GM21723 (cell line): ENCODE measurements around the gene ETNPPL.
"Not testable (repeated sequence)": the region's sequence is repeated elsewhere in the genome, so short reads cannot be mapped to it uniquely, and the experiment has no call there.

Experiments
- ATAC-seq: cut with Tn5 transposase; IDR thresholded peaks from one replicate; pipeline ENCODE4 v1.9.1; 2021; ENCODE audit warnings: mild to moderate bottlenecking, moderate library complexity; ENCODE audit not compliant: unreplicated experiment

Gene ETNPPL

DNA sequence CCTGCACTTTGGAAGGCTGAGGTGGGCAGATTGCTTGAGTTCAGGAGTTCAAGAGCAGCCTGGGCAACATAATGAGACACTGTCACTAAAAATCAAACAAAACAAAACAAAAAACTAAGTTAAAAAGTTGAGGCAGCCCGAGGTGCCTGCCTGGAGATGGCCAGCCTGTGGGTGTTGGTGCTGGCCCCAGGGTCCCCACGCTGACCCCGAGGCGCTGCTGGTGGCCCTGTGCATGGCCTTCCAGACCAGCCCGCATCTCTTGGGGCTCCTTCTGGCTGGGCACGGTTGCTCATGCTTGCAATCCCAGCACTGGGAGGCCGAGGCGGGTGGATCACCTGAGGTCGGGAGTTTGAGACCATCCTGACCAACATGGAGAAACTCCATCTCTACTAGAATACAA lies 4.4 kb downstream of the ETNPPL start:
- ATAC-seq: no peak

DNA sequence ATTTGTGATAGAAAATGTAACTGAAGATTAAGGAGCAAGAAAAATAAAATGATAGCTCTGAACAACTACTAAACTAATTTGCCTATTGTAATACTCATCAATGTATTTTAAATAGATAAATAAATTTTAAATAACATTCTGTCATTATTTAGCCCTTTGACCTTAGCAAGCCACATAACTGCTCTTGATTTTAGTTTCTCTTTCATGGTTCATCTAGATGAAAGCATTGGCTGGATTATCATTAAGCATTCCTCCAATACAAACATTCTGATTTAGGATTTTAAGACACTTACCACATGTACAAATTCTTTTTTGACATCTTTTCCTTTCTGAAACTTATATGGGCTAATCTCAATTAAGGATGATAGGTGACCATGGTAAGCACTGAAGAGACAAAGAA lies 8.5 kb downstream of the ETNPPL start:
- no peak for ATAC-seq

DNA sequence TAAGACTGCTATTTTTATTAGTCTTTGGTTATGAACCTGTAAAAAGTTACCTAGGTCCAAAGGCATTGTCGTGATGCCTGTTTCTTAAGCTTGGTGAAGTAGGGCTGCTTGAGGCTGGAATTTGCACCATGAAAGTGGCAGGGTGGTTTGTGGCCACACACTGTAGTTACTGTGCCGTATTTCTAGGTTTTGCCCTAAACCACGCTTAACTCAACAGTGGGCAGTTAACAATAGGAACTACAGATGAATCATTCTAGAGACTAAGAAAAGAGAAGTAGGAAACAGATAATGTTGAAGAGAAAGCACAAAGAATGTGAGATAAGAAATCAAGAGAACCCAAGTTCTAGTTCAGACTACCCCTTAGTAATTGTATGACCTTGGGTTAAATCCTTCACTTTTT lies 11.5 kb downstream of the ETNPPL start:
- ATAC-seq: no peak

DNA sequence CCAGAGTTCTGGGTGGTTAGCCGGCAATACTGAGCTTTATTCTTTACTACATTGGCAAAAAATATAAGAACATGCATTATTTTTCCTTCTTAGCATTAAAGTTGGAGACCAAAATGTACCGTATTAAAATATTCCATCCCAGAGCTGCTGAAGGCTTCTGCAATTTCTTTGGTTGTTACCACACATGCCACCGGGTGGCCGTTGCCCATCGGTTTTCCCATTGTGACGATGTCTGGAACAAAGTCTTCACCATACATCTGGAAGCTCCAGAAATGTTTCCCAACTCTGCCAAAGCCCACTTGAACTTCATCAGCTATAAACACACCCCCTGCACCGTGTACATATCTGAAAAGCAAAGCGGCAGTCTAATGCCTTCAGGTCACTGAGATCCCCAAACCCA lies 13.7 kb downstream of the ETNPPL start:
- no peak for ATAC-seq

DNA sequence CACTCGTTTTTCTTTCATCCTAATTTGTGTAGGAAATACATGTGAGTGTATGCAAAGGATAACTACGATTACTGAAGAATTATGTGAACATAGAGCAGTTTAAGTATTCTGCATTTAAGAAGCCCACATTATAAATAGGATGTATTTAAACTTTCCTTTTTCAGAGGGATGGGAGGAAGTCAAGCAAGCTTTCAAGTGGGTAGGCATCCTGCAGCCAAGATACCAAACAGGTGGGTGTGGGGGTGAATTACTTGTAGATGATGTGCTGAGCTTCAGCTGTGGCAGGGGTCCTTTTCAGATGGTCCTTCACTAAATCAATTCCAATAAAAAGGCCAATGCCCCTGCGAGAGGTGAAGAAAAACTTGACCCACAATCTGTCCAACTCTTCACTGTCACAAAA lies 16.3 kb downstream of the ETNPPL start:
- no peak for ATAC-seq

DNA sequence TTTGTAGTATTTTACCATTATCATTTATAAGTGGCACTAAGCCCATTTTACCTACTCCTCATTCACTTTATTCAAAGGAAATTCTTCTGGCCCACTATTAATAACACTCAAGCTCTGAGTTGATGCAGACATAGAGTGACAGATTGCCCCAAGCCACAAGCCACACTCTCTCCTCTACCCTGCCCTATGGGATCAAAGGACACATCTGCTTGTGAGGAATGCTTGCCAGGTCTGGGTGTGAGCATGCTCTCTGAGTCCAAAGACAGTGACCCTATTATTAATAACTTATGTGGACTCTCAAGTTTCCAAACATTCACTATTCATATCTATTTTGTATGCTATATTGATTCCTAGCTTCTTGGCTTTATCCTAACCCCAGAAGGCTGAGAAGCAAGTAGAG lies 18.5 kb downstream of the ETNPPL start:
- no peak for ATAC-seq

DNA sequence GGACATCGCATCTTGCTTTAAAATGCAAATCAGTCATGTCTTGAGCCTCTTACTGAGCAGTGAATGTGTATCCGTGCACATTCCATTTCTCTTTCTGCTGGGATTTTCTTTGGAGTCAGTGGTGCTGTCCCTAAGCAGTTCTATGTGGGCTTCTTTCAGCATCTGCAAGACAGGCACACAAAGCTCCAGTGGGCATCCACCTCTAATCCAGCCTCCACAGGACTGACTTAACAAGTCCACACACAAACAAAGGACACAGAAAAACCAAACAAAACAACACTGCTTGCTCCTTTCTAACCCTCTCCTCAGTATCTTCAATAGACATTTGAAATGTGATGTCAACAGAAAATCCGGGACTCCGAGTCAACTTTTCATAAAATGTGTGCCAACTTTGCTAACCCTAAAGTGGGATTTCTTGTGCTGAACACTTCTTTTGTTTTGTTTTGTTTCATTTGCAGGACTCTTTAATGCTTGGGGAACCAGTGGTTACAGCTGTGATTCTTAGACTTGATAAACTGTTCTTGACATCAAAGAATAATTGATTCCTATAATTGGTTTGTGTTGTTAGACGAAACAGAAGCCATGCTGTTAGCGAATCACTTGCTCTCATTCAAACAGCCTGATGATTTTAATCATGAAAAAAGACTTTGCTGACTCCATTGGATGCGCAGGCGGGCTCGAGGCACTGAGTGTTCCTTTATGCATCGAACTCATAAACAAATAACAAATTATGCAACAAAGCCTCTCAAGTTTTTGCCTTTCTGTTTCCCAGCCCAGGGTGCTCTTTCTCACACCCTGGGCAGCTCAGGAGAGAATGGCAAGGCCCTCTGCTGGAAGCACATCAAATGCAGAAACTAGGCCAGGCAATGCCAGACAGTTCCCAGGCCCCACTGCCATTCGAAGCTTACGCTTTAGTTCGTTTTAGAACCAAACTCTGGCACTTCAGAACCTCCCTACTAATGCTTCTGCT lies 20.1 kb downstream of the ETNPPL start:
- ATAC-seq: no peak

DNA sequence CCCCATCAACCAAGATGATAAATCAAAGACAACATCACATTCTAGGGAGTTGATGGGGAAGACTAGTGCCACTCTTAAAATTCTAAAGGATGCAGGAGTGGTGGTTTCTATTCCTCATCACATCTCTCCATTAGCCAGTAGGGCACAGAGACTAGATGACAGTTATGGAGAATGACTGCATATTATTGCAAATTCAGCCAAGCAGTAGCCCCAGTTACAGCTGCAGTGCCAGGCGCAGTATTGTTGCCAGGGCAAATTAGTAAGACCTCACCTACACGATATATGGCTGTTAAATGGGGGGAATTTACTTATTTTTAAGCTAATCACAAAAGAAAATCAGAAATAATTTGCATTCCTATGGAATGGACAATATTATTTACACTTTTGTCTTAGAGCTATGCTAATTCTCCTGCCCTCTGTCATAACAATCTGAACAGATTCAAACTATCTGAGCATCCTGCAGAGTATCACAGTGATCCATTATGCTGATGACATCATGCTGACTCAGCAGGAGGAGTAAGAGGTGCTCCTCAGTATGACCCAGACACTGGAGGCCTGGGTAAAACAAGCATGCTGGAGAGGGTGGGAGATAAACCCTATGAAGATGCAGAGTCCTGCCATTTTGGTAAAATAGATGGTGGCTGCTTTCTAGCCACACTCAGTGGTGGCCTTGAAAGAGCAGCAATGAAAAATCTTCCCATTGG lies 24.7 kb downstream of the ETNPPL start:
- no peak for ATAC-seq

DNA sequence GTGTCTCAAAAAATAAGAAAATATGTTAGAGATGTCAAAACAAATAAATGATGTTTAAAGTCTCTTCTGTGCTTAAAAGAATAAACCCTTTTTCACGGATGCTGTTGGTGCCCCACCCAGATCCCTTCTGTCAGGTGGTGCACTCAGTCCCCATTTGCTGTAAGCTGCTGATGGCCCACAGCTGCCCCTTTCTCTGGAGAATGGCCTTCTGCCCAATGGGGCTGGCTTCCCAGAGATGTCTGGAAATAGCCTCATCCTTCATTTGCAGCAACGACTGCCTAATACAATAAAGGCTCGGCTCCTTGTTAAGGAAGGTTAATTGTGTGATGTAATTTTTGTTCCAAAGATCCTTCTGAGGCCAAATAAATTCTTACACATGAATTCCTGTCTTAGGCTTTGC lies 31.8 kb downstream of the ETNPPL start:
- no peak for ATAC-seq

DNA sequence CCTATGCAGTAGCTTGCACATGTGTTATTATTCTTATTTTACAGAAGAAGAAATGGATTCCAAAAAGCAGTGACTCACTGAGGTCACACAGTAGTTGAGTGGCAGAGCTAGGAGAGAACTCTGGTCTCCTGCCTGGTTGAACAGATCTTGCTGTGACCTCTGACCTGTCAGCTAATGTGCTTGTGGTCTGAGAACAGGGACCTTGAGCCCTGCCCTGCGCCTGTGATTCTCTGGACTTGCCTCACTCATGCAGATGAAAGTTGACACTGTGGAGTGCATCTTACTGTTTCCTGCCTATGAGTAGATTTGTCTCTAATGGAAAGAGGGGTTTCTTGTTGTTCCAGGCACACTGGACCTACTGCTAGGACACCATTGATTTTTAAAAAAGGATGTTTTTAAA lies 32.3 kb downstream of the ETNPPL start:
- ATAC-seq: no peak

DNA sequence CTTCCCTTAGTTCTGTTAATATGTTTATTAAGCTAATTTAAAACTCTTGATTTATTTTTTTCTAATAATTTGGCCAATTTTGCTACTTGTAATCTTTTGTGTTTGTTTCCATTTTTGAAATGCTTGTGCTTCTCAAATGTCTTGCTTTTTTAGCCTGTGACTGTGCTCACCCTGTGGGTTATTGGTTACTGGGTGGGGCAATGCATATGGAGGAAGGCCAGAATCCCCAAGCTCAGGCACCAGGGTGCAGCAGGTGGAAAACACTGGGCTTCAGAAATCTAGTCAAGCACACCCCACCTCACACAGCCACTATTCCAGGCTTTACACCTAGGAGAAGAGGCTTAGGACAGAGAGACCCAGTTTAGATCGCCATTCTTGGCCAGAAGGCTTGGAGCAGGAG lies 33.1 kb downstream of the ETNPPL start:
- no peak for ATAC-seq

DNA sequence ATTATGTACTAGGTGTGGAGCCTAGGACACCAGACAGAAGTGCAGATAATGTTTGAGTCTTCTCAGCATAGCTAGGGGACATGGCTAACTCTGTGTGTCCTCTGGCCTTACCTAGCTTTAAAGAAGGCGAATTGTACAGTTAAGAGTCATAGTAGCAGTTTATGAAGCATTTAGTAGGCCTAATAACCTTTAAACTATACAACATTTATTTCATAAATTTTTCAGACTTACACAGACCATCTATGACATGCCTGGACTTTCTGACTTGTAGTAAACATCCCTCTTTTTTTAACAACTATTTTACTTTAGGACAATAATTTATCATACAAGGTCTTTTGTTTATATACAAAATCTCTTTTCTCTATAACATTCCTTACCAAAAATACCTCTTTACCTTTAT lies 37.4 kb downstream of the ETNPPL start:
- ATAC-seq: no peak

DNA sequence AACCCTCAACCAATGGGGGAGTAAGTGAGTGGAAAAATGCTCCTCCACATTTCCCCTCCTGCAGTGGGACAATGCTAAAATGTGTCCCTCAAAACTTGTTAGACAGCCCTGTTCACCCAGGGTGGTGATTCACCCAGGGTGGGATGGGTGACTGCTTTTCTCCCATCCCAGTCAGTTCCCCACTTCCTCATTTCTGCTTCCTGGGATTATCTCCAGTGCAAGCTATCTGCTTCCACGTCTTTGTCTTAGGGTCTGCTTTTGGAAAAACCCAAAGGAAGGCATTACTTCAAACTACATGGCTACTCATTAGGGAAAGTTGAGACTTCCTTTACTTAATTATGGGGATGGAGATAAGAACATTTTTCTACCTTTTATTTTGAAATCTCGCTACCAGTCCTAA lies 45.5 kb downstream of the ETNPPL start:
- no peak for ATAC-seq

DNA sequence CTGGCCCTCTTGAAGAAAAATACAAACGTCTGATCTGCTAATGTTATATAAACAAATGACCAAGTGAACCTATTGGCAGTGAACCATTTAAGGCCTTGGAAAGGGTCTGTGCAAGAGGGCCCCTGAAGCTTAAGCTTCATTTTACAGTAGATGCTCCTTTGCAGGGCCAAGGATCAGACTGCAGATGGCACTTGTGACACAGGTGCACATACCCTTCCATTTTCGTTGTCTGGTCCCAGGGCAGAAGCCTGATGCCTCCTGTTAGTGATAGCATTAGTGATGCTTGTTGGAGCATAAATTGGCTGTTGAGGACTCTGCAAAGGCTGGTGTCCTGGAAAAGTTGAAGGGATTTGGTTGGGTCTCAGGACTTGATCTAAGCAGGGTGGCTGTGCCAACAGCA lies 46.5 kb downstream of the ETNPPL start:
- ATAC-seq: no peak

DNA sequence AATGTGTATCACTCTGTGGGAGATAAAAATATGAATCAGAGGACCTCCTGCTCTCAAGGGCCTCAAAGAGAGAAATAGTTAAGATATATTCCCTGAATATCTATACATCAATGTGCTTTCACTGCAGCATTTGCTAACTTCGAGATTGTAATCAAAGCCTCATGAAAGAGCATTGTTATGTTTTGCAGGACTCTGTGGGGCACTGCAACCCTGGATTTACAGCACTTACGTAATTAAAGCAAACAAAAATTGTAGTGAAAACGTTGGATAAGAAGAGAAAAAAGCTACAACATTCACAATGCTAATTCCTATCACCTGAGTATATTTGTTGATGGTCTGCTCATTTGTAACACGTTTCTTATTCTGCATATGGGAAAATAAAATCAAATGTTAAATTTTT lies 48.0 kb downstream of the ETNPPL start:
- no peak for ATAC-seq

DNA sequence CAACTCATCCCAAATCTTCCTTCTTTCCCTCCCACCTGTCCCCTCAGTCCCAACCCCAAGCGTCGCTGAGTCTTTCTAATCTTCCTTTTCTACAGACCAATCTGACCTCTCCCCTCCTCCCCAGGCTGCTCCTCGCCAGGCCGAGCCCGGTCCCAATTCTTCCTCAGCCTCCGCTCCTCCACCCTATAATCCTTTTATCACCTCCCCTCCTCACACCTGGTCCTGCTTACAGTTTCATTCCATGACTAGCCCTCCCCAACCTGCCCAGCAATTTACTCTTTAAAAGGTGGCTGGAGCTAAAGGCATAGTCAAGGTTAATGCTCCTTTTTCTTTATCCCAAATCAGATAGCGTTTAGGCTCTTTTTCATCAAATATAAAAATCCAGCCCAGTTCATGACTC lies 52.3 kb downstream of the ETNPPL start:
- not testable (repeated sequence) for ATAC-seq

DNA sequence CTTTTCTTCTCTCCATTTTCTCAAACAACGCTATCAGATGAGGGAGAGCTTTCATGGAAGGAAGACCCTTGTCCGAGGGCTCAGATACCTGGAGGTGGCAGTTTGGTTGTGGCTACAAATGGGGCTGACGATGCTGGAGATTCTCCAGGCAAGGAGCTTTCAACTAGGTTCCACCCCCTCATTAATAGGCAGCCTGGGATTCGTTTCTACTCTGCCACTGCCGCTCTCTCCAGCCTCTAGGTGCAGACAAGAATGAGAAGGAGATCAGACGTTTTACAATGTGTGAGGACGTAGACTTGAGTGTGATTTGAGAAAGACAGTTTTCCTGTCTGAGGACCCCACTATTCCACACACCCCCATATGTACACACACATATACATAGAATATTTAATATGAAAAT lies 53.1 kb downstream of the ETNPPL start:
- ATAC-seq: no peak

DNA sequence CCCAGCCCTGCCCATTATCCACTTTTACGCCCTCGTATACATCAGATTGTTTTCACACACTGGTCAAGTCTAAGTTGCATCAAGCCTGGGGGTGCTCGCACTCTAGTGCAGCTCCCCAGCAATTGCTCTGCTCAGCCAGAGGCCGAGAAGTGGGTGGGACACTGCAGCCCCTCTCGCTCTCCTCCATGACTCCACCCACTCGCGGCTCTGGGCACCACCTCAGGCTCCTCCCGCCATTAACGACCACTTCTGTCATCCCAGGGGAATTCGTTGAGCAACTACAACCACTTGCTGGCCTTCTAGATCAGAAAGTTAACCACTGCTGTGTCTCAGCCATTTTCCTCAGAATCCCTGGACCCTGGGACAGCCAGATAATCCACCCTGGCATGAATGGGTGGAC lies 53.6 kb downstream of the ETNPPL start:
- ATAC-seq: no peak

DNA sequence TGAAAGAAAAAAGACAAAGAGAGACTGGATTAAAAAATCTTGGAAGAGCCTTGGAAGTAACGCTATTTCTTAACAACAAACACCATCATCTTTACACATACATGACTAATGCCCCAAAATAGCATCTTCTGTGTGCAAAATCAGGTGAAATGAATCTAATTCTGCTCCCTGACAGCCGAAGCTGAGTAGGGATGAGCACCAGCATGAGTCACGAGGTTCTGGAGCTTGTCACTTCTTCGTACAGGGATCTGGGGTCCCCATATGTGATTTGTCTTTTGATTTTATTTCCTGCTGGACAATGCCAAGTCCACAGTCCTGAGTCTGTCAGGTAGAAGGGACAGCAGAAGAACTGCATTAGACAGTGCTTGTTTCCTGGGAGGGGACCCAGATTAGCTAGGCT lies 56.6 kb downstream of the ETNPPL start:
- no peak for ATAC-seq

DNA sequence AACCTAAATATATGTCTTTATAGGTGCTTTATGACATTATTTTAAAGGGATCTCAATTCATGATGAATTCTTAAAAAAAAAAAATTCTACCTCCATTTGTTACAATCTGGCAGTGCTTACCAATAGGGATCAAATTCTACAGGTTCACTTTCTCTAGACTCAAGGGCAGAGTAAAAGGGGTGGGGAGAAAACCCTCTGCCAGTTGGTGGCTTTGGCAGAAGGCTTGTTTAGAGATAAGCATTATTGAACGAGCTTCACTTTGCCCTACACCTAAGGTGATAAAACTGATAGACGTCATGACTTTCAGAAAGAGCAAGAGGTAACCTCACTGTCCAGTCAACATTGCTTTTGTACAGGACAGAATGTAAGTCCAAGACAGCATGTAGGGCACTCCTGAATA lies 58.9 kb downstream of the ETNPPL start:
- no peak for ATAC-seq

DNA sequence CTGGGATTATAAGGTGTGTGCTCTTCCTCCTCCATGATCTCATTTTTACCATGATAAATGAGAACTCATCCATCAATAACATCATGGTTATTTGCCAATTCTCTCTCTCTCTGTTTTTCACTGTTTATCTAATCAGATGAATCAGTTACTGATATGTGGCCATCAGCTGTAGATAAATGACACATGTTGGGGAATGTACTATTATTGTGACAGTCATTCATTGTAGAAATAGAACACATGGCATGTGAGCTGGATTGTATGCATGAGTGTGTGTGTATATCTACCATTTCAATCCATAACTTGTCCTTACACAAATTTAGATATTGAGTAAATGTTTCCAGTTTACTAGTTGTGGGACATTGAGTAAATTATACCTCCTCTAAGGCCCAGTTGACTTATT lies 59.5 kb downstream of the ETNPPL start:
- no peak for ATAC-seq

DNA sequence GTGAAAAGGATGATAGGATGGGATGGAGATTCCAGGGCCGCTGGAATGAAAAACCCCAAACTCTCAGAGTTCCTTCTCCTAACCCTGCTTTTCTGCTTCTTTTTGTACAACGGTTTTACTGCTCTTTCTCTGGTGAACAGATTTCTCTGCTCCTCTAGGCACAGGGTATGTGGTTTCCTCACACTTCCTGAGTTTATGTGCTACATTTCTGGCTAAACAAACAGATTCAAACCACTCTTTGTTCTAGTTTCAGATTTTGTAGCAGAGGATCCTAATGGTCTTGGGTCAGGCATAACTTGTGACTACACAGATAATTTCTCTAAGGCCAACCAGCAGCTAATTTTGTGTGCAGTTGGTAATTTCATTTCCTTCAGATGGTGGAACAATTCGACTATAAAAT lies 59.9 kb downstream of the ETNPPL start:
- no peak for ATAC-seq
